NOMO-1 (cell line): Measurements from ENCODE around the gene NEK5.

Experiments used
- DNase-seq, 2 experiments: peaks; one replicate each; lab custom pipeline; 2025; ENCODE audit not compliant: unreplicated experiment in 2 of 2; lab: John Stamatoyannopoulos, UW

Gene NEK5

GRCh38 chr13:52020191-52020590 is 108.7 kb downstream of the NEK5 start:
- no peak for DNase-seq

GRCh38 chr13:52016296-52016695 is 112.6 kb downstream of the NEK5 start:
- no peak for DNase-seq

- no peak for DNase-seq
Measured at GRCh38 chr13:52012512-52012836, 116.4 kb downstream of the NEK5 start.

- DNase-seq = peak; percentile 95 to 98
Measured at GRCh38 chr13:52011632-52012511, 117.0 kb downstream of the NEK5 start, which contains the start of gene ALG11. Gene ALG11 (plus strand): TSS chr13:52012398. CDS start chr13:52012419, 21 bp downstream.

GRCh38 chr13:52010890-52011631 is 117.8 kb downstream of the NEK5 start, which contains the start of gene ATP7B:
Gene ATP7B (minus strand): TSS chr13:52011450. CDS start chr13:52011337, 113 bp downstream.
- no peak for DNase-seq

GRCh38 chr13:52009946-52010345 is 118.9 kb downstream of the NEK5 start:
- no peak for DNase-seq

- no peak for DNase-seq
Measured at GRCh38 chr13:52006523-52007245, 122.2 kb downstream of the NEK5 start.

GRCh38 chr13:52005841-52006522 is 122.9 kb downstream of the NEK5 start:
- no peak for DNase-seq

GRCh38 chr13:52004511-52005170 is 124.2 kb downstream of the NEK5 start:
- no peak for DNase-seq

DNA sequence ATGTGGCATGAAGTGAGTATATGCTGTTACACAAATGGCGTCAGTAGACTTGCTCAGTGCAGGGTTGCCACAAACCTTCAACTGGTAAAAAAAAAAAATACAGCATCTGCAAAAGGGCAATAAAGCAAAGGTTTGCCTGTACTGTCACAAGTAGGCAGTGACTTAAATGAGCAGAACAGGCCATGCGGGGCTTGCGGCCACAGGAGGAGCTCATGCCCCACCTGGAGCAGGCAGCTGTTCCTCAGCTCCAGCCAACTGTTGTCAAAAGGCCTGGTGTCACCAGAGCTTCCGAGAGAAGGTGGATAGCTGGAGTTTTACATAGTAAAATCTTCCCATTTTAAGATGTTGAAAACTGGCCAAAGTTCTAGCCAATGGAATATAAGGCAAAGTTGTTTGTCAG is 125.3 kb downstream of the NEK5 start:
- DNase-seq = no peak

GRCh38 chr13:52002361-52002760 is 126.5 kb downstream of the NEK5 start:
- DNase-seq = no peak

GRCh38 chr13:52001120-52001731 is 127.6 kb downstream of the NEK5 start:
- DNase-seq = peak; percentile 17 to 60

DNA sequence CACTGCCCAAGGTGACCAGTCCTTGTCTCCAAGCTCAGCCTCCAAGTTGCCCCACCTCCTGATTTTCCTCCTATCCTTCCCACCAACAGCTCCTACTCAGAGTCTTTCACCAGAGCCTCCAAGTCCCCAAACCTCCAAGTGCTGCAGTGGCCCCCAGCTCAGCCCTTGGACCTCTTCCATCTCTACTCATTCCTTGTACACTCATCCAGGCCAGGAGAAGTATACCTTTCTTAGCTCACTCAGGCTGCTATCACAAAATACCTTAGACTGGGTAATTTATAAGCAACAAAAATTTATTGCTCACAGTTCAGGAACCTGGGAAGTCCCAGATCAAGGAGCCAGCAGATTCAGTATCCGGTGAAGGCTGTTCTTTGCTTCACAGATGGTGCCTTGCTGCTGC is 129.0 kb downstream of the NEK5 start:
- DNase-seq = no peak

- no peak for DNase-seq
Measured at GRCh38 chr13:51999510-51999911, 129.4 kb downstream of the NEK5 start.

DNA sequence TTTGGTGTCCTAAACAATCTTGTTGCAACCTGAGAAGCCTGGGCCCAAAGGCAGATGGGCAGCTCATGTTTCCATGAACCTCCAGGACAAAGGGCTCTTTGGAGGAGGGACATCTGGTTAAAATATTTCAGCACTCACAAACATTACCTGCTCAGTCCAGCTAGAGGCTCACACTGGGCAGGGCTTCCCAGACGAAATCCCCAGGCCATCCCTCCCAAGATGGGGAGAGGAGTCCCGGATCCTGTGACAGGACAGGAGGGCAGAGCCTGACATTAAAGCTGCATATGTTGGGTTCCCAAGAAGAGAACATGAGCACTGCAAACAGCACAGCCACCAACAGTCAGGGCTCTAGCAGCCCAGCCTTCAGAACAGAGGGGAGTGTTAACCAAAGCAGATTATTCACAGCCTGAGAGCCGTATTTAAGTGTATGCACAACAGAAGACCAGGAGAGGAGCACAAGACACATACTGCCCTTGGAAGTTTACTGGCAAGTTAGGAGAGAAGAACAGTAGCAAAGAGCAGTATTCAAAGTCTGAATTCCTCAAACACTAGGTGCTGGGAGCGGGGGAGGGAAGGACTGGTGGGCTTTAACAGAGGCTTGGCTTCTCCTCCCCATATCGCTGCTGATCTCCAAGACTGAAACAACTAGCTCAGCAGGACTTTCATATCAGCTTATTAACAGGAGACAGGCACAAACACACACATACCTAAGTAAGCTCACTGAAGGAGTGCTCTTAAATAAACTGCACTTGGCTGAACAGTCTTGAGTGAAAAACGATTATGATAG is 130.0 kb downstream of the NEK5 start:
- no peak for DNase-seq

GRCh38 chr13:51997641-51998330 is 131.1 kb downstream of the NEK5 start:
- no peak for DNase-seq

DNA sequence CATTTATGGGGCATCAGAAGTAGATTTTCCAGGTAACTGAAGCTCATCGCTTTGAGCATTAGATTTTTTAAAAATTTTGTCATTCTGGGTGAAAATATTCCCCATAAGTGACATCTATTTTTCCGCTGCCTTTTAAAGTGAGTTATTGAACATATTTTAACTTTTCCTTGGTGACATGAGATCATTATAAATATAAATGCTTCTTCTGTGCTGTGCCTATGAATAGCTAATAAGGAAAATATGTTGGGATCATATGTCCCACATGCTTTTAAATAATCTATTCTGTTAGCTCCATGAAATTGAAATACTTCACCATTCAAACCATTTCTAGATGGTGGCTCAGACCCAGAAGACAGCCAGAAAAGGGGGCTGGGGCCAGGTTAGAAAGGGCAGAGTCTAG is 131.7 kb downstream of the NEK5 start:
- no peak for DNase-seq

DNA sequence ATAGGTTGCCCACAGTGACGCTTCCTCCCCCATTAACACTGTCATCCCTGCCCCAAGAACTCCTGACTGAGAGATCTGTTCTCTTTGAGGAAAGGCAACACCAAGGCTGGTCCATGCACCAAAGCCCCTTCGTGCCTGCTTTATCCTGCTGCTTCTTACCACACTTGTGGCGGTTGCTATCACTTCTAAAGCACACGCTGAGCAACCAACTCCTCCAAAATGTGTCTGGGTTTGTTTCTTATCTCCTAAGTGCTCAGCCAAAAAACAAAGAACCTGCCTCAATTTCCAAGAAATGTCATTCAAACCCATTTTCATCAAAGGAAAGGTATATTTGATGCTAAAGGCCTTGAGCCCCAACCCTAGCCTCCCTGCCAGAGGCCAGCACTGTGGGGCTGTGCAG is 132.2 kb downstream of the NEK5 start:
- no peak for DNase-seq
